H1 (cell line): ENCODE measurements around the gene RHOU. TPM values are rescaled to one million over a fixed set of nuclear protein-coding genes. Genes with fewer than 3 reads are reported as not detected.
A peak's percentile ranks its signal among the peaks of the same experiment; 100 is the strongest.

Source experiments
- CTCF ChIA-PET: fragments of 300-600 bp; sonication (Branson Sonifier 250); formaldehyde crosslinking; loops from one replicate; lab custom pipeline; 2021; ENCODE audit not compliant: partially characterized antibody; lab: Charles Lee
- POLR2A ChIA-PET: fragments of 300-600 bp; sonication (Branson Sonifier 250); formaldehyde crosslinking; loops from one replicate; lab custom pipeline; 2021; ENCODE audit warnings: inconsistent platforms; ENCODE audit not compliant: partially characterized antibody; lab: Charles Lee
- DNase-seq, 2 experiments: peaks; one replicate each; pipeline versions ENCODE4 v3.0.0 to v3.0.0-alpha.2; 2010 to 2022; ENCODE audit warnings: low spot score in 2 of 2, low read depth in 1 of 2, mixed read lengths in 1 of 2
- FAIRE-seq: peaks from 2 replicates; lab custom pipeline; 2011; peaks lifted over from hg19 to GRCh38; lab: Jason Lieb, UNC
- H2AFZ ChIP-seq: 2 replicates; pipeline ENCODE4 v1.8.1; 2012; ENCODE audit warnings: low read length, inconsistent platforms
- H2AK5ac ChIP-seq: 2 replicates; pipeline ENCODE4 v1.6.1; 2013; ENCODE audit warnings: low read depth, low read length
- H2BK120ac ChIP-seq: replicated peaks from 2 replicates; pipeline ENCODE3; 2013; ENCODE audit warnings: low read depth, low read length, inconsistent platforms
- H2BK12ac ChIP-seq: 2 replicates; pipeline ENCODE4 v1.6.1; 2013; ENCODE audit warnings: low read depth, low read length
- H2BK15ac ChIP-seq: 2 replicates; pipeline ENCODE4 v1.6.1; 2013; ENCODE audit warnings: low read length
- H2BK20ac ChIP-seq: 2 replicates; pipeline ENCODE4 v1.6.1; 2013; ENCODE audit warnings: low read length
- H2BK5ac ChIP-seq: 2 replicates; pipeline ENCODE4 v1.6.1; 2013; ENCODE audit warnings: low read depth, low read length
- H3K14ac ChIP-seq: 2 replicates; pipeline ENCODE4 v1.6.1; 2013; ENCODE audit warnings: inconsistent platforms; ENCODE audit not compliant: insufficient read length
- H3K18ac ChIP-seq: 2 replicates; pipeline ENCODE4 v1.6.1; 2013; ENCODE audit warnings: low read length; ENCODE audit errors: extremely low read depth
- H3K23ac ChIP-seq: 2 replicates; pipeline ENCODE4 v1.6.1; 2013; ENCODE audit warnings: inconsistent platforms; ENCODE audit not compliant: insufficient read length
- H3K23me2 ChIP-seq: 2 replicates; pipeline ENCODE4 v1.6.1; 2013; ENCODE audit warnings: low read depth, low read length
- H3K27ac ChIP-seq: 2 replicates; pipeline ENCODE4 v1.6.1; 2011; ENCODE audit warnings: low read depth, low read length, inconsistent platforms
- H3K27me3 ChIP-seq, 4 experiments: replicated peaks in 1 of 4; 1 replicate in 1 of 4; 2 replicates in 3 of 4; pipeline versions ENCODE4 v1.6.1 to v1.8.1; 2011 to 2013; ENCODE audit warnings: low read length in 3 of 4, mild to moderate bottlenecking in 3 of 4, inconsistent platforms in 2 of 4, mixed read lengths in 2 of 4, moderate library complexity in 1 of 4; ENCODE audit not compliant: control insufficient read depth in 3 of 4, insufficient read depth in 3 of 4; ENCODE audit errors: extremely low read depth in 1 of 4
- H3K36me3 ChIP-seq, 4 experiments: 2 replicates each; pipeline versions ENCODE4 v1.6.1 to v1.8.1; 2011 to 2013; ENCODE audit warnings: mild to moderate bottlenecking in 4 of 4, low read length in 3 of 4, moderate library complexity in 2 of 4, control low read depth in 1 of 4, inconsistent platforms in 1 of 4; ENCODE audit not compliant: insufficient read depth in 4 of 4, control insufficient read depth in 2 of 4
- H3K4ac ChIP-seq: replicated peaks from 2 replicates; pipeline ENCODE3; 2013; ENCODE audit warnings: low read length, low read depth, mixed read lengths, inconsistent platforms; ENCODE audit not compliant: insufficient read length
- H3K4me1 ChIP-seq, 4 experiments: replicated peaks in 1 of 4; 1 replicate in 1 of 4; 2 replicates in 3 of 4; pipeline versions ENCODE4 v1.6.1 to v1.8.1; 2011 to 2013; ENCODE audit warnings: low read length in 3 of 4, inconsistent platforms in 2 of 4, mixed read lengths in 1 of 4; ENCODE audit not compliant: insufficient read depth in 4 of 4, control insufficient read depth in 3 of 4
- H3K4me2 ChIP-seq, 2 experiments: 2 replicates each; pipeline versions ENCODE4 v1.6.1 to v1.8.1; 2011 to 2013; ENCODE audit warnings: low read depth in 2 of 2, low read length in 2 of 2, control low read depth in 1 of 2, inconsistent platforms in 1 of 2, mild to moderate bottlenecking in 1 of 2; ENCODE audit not compliant: insufficient read depth in 1 of 2
- H3K4me3 ChIP-seq, 4 experiments: fragments of 200-600, 300-600 bp in 1 of 4; sonication (generic), shearing (Covaris generic), sonication (Bioruptor Twin) in 1 of 4; 2 replicates each; pipeline versions ENCODE4 v1.5.1 to v1.8.1; 2011 to 2016; ENCODE audit warnings: low read length in 4 of 4, low read depth in 3 of 4, control low read depth in 2 of 4, inconsistent platforms in 2 of 4, mild to moderate bottlenecking in 2 of 4, mixed read lengths in 1 of 4, moderate library complexity in 1 of 4; ENCODE audit not compliant: insufficient read depth in 2 of 4; ENCODE audit errors: extremely low read depth in 1 of 4
- H3K56ac ChIP-seq: replicated peaks from 2 replicates; pipeline ENCODE3; 2013; ENCODE audit warnings: low read depth, mild to moderate bottlenecking, mixed read lengths, low read length, inconsistent platforms; ENCODE audit not compliant: insufficient read length
- H3K79me1 ChIP-seq: 2 replicates; pipeline ENCODE4 v1.6.1; 2013; ENCODE audit warnings: low read depth, low read length, control low read depth
- H3K79me2 ChIP-seq, 2 experiments: 2 replicates each; pipeline versions ENCODE4 v1.6.1 to v1.8.1; 2012 to 2013; ENCODE audit warnings: low read length in 2 of 2, mild to moderate bottlenecking in 2 of 2, inconsistent platforms in 1 of 2; ENCODE audit not compliant: insufficient read depth in 2 of 2, control insufficient read depth in 1 of 2
- H3K9ac ChIP-seq, 4 experiments: replicated peaks in 1 of 4; 1 replicate in 1 of 4; 2 replicates in 3 of 4; pipeline versions ENCODE4 v1.6.1 to v1.8.1; 2011 to 2013; ENCODE audit warnings: low read depth in 3 of 4, low read length in 3 of 4, control low read depth in 2 of 4, mild to moderate bottlenecking in 2 of 4, moderate library complexity in 2 of 4, inconsistent platforms in 1 of 4; ENCODE audit errors: extremely low read depth in 1 of 4
- H3K9me3 ChIP-seq, 2 experiments: 2 replicates each; pipeline versions ENCODE4 v1.6.1 to v1.8.1; 2012 to 2013; ENCODE audit warnings: mild to moderate bottlenecking in 2 of 2, moderate library complexity in 2 of 2, control low read depth in 1 of 2, inconsistent platforms in 1 of 2, low read depth in 1 of 2, low read length in 1 of 2, mixed read lengths in 1 of 2; ENCODE audit not compliant: insufficient read depth in 2 of 2
- H4K20me1 ChIP-seq, 2 experiments: replicated peaks in 1 of 2; 2 replicates each; pipeline versions ENCODE3 to v1.8.1; 2011 to 2013; ENCODE audit warnings: inconsistent platforms in 2 of 2, low read length in 2 of 2, mild to moderate bottlenecking in 1 of 2; ENCODE audit not compliant: insufficient read depth in 2 of 2, control insufficient read depth in 1 of 2
- H4K5ac ChIP-seq: 2 replicates; pipeline ENCODE4 v1.6.1; 2013; ENCODE audit warnings: low read length, low read depth, mixed read lengths, inconsistent platforms; ENCODE audit not compliant: insufficient read length
- H4K8ac ChIP-seq: 2 replicates; pipeline ENCODE4 v1.8.0; 2013; ENCODE audit warnings: mild to moderate bottlenecking, moderate library complexity, low read length, inconsistent platforms; ENCODE audit not compliant: insufficient read depth; ENCODE audit errors: extremely low read depth
- H4K91ac ChIP-seq: replicated peaks from 2 replicates; pipeline ENCODE3; 2013; ENCODE audit warnings: low read length, mixed read lengths, inconsistent platforms; ENCODE audit not compliant: insufficient read length
- BRCA1 ChIP-seq: IDR thresholded peaks from 2 replicates; pipeline ENCODE4 v1.6.1; 2012; ENCODE audit warnings: low read depth, low read length, improper control_type of control experiment
- CHD2 ChIP-seq: IDR thresholded peaks from 2 replicates; pipeline ENCODE4 v1.6.1; 2012; ENCODE audit warnings: low read length, improper control_type of control experiment
- E2F6 ChIP-seq: IDR thresholded peaks from 2 replicates; pipeline ENCODE4 v1.6.1; 2012; ENCODE audit warnings: inconsistent platforms
- GABPA ChIP-seq: IDR thresholded peaks from 2 replicates; pipeline ENCODE4 v1.6.1; 2011; ENCODE audit warnings: mild to moderate bottlenecking, low read length, moderate library complexity, borderline replicate concordance; ENCODE audit not compliant: insufficient read depth
- KDM4A ChIP-seq: IDR thresholded peaks from one replicate; pipeline ENCODE4 v1.7.1; 2012; ENCODE audit warnings: low read depth, mild to moderate bottlenecking, moderate library complexity, low read length, inconsistent platforms; ENCODE audit not compliant: severe bottlenecking
- RAD21 ChIP-seq, 2 experiments: IDR thresholded peaks in 1 of 2; conservative IDR thresholded peaks in 1 of 2; 2 replicates each; pipeline ENCODE4 v1.6.1; 2011; ENCODE audit warnings: low read depth in 2 of 2, low read length in 2 of 2, improper control_type of control experiment in 1 of 2, inconsistent platforms in 1 of 2, mild to moderate bottlenecking in 1 of 2, moderate library complexity in 1 of 2
- RNF2 ChIP-seq: fragments of 200-900, 300-1000 bp; sonication (generic); IDR thresholded peaks from 2 replicates; pipeline ENCODE4 v1.7.1; 2016; ENCODE audit warnings: borderline replicate concordance, low read depth, mild to moderate bottlenecking, antibody characterized with exemption, low read length; ENCODE audit not compliant: poor library complexity, severe bottlenecking; ENCODE audit errors: missing control alignments
- RXRA ChIP-seq: IDR thresholded peaks from 2 replicates; pipeline ENCODE4 v1.6.1; 2011; ENCODE audit warnings: low read depth, mild to moderate bottlenecking, low read length, moderate library complexity; ENCODE audit not compliant: insufficient read depth
- SIRT6 ChIP-seq: IDR thresholded peaks from one replicate; pipeline ENCODE4 v1.7.1; 2012; ENCODE audit warnings: low read length, inconsistent platforms
- SRF ChIP-seq: IDR thresholded peaks from 2 replicates; pipeline ENCODE4 v1.6.1; 2011; ENCODE audit warnings: mild to moderate bottlenecking, low read depth, low read length, moderate library complexity
- TAF7 ChIP-seq: optimal IDR thresholded peaks from 2 replicates; pipeline ENCODE3; 2011; ENCODE audit warnings: low read depth, mild to moderate bottlenecking, inconsistent platforms, low read length, moderate library complexity, borderline replicate concordance
- TBP ChIP-seq: IDR thresholded peaks from 2 replicates; pipeline ENCODE4 v1.6.1; 2011; ENCODE audit warnings: low read depth, low read length, improper control_type of control experiment
- TEAD4 ChIP-seq: IDR thresholded peaks from 2 replicates; pipeline ENCODE4 v1.6.1; 2012; ENCODE audit warnings: low read depth, low read length, inconsistent platforms, mixed read lengths
- YY1 ChIP-seq: IDR thresholded peaks from 2 replicates; pipeline ENCODE4 v1.6.1; 2011; ENCODE audit warnings: low read depth, mild to moderate bottlenecking, low read length
- WGBS, 2 experiments: shearing (Covaris generic) in 1 of 2; methylation state at CpG; one replicate each; pipeline versions ENCODE4 v1.1.6 to v1.1.7; 2013 to 2015; ENCODE audit warnings: low lambda C conversion rate in 2 of 2, mixed read lengths in 2 of 2, inconsistent platforms in 1 of 2, low coverage in 1 of 2, missing lambda C conversion rate in 1 of 2; ENCODE audit not compliant: insufficient replicate concordance in 2 of 2, insufficient coverage in 1 of 2, insufficient read length in 1 of 2; ENCODE audit errors: extremely low coverage in 1 of 2, missing lambda C conversion rate in 1 of 2; 5-methylcytosine and 5-hydroxymethylcytosine counted together
- polyA plus RNA-seq, 7 experiments: library from polyadenylated mRNA; depleted of rRNA in 3 of 7; stranded (reverse) in 5 of 7; unstranded in 2 of 7; fragments of >200 nt in 5 of 7; fragments of 200-250 nt in 2 of 7; gene quantifications; 1 replicate in 5 of 7; 2 replicates in 1 of 7; 4 replicates in 1 of 7; pipeline versions ENCODE4 v1.2.1 to v1.2.3, GENCODE V29; 2011 to 2013; ENCODE audit warnings: missing spikeins in 2 of 7, mixed read lengths in 2 of 7
- total RNA-seq: library from RNA; stranded (reverse); fragmentation: NEBNext Ultra II Directional; extraction: Animal tissue kit (Norgen Biotek cat#: 25700); gene quantifications from 2 replicates; pipeline ENCODE4 v1.2.1, GENCODE V29; 2021

The RHOU gene
- total and polyA plus RNA-seq, 2 of the 8 experiments (the other 6 are each of a cell fraction or from before 2014, with no cell fraction given): 3.0 to 3.4 TPM

GRCh38 chr1:228702433-228702832 is 32.8 kb upstream of the RHOU start:
- H3K4me1 ChIP-seq: no peaks in the 10 kb centered on the region
- WGBS, 2 experiments: 86% methylated on average over 1 of the region's 1 CpG; no CpG with 5 or more reads in 1 of the 2 experiments
- no peak overlapping the region for H3K14ac ChIP-seq
- no peak overlapping the region for H3K23ac ChIP-seq
- H2BK5ac ChIP-seq: no peak overlapping the region
- DNase-seq (no peak), FAIRE-seq (no peak)
- H2BK15ac ChIP-seq: no peak overlapping the region
- no peak overlapping the region for H2AK5ac ChIP-seq
- H4K20me1 ChIP-seq: no peaks in the 10 kb centered on the region
- no peak overlapping the region for H3K18ac ChIP-seq
- H3K9ac ChIP-seq: no peak overlapping the region; a peak in 1 of 7 replicates
- H3K79me2 ChIP-seq: no peaks in the 10 kb centered on the region
- no peak overlapping the region for H2BK20ac ChIP-seq
- H3K79me1 ChIP-seq: no peaks in the 10 kb centered on the region
- H4K8ac ChIP-seq: no peak overlapping the region
- no peak overlapping the region for H3K56ac ChIP-seq
- H3K4ac ChIP-seq: no peak overlapping the region
- no peak overlapping the region for H2BK120ac ChIP-seq
- H3K9me3 ChIP-seq: no peaks in the 10 kb centered on the region
- H3K36me3 ChIP-seq: no peaks in the 10 kb centered on the region
- no peak overlapping the region for H2AFZ ChIP-seq
- H4K91ac ChIP-seq: no peak overlapping the region
- H3K27me3 ChIP-seq: no peaks in the 10 kb centered on the region
- no peak overlapping the region for H3K4me2 ChIP-seq
- H4K5ac ChIP-seq: no peak overlapping the region
- ChIA-PET CTCF (interaction anchor here (0.7 to 1.8 kb wide), 11 partner anchors 9 to 541 kb away, joined by 3 to 9 read pairs (median 4); no protein-coding TSS in a partner anchor), POLR2A (no interaction called here)
- H2BK12ac ChIP-seq: no peak overlapping the region
- no peak overlapping the region for H3K27ac ChIP-seq
- no peak overlapping the region for H3K4me3 ChIP-seq
- H3K23me2 ChIP-seq: no peaks in the 10 kb centered on the region
- TF ChIP-seq SRF: no peak
- no peak for TF ChIP-seq SIRT6
- no peak for TF ChIP-seq BRCA1
- TF ChIP-seq RXRA: no peak
- TF ChIP-seq E2F6: no peak
- TF ChIP-seq RAD21 (IDR thresholded peaks at IDR 0.05 in 1 of 2, conservative IDR thresholded peaks at IDR 0.05 in 1 of 2; ENCODE audit: low read depth in 2 of 2, low read length in 2 of 2): peak in 1 of 2 experiments; percentile 28; a peak in 2 of 4 replicates
- no peak for TF ChIP-seq RNF2
- no peak for TF ChIP-seq KDM4A
- TF ChIP-seq TBP: no peak
- no peak for TF ChIP-seq TEAD4
- TF ChIP-seq TAF7: no peak
- no peak for TF ChIP-seq CHD2
- TF ChIP-seq YY1: no peak
- no peak for TF ChIP-seq GABPA
